Panc1 (cell line): ENCODE measurements around the gene SOAT1. TPM values are rescaled to one million over a fixed set of nuclear protein-coding genes. Genes with fewer than 3 reads are reported as not detected.

Source experiments
- ATAC-seq: fragments of 200-7000 bp; cut with Tn5 transposase; 2 replicates; pipeline ENCODE4 v1.9.1; 2020; ENCODE audit warnings: mild to moderate bottlenecking, moderate library complexity
- BruUV-seq: library from RNA; stranded (reverse); fragments of 400-500 nt; replicated peaks from 2 replicates; lab custom pipeline; 2021; lab: Mats Ljungman, UMichigan
- CTCF ChIA-PET: fragments of 300-600 bp; sonication (Branson Sonifier 250); formaldehyde crosslinking; loops from one replicate; lab custom pipeline; 2022; ENCODE audit warnings: antibody characterized with exemption; lab: Charles Lee
- POLR2A ChIA-PET: fragments of 300-600 bp; sonication (Branson Sonifier 250); formaldehyde crosslinking; loops from one replicate; lab custom pipeline; 2022; ENCODE audit warnings: antibody characterized with exemption; lab: Charles Lee
- DNase-seq: peaks from one replicate; pipeline ENCODE4 v3.0.0-alpha.2; 2010; ENCODE audit warnings: low read depth, low spot score
- H3K27ac ChIP-seq: 2 replicates; pipeline ENCODE4 v1.5.1; 2011; ENCODE audit warnings: mild to moderate bottlenecking, low read length, inconsistent platforms
- H3K27me3 ChIP-seq: fragments of 200-500 bp; sonication (Bioruptor generic); 2 replicates; pipeline ENCODE4 v1.6.0; 2014; ENCODE audit warnings: low read length, inconsistent platforms; ENCODE audit not compliant: control insufficient read depth, insufficient read depth
- H3K36me3 ChIP-seq: fragments of 200-500 bp; sonication (Bioruptor generic); 2 replicates; pipeline ENCODE4 v1.5.1; 2014; ENCODE audit warnings: inconsistent platforms, mild to moderate bottlenecking, low read length, moderate library complexity; ENCODE audit not compliant: control insufficient read depth, insufficient read depth
- H3K4me1 ChIP-seq: 2 replicates; pipeline ENCODE4 v1.5.1; 2011; ENCODE audit warnings: inconsistent platforms, mild to moderate bottlenecking, low read length, moderate library complexity; ENCODE audit not compliant: control insufficient read depth, insufficient read depth
- H3K4me3 ChIP-seq, 2 experiments: 2 replicates each; pipeline ENCODE4 v1.5.1; 2011 to 2012; ENCODE audit warnings: low read depth in 2 of 2, low read length in 2 of 2, mild to moderate bottlenecking in 2 of 2, inconsistent platforms in 1 of 2, moderate library complexity in 1 of 2
- H3K9me3 ChIP-seq: fragments of 200-500 bp; sonication (Bioruptor generic); 2 replicates; pipeline ENCODE4 v1.5.1; 2014; ENCODE audit warnings: low read depth, mild to moderate bottlenecking, inconsistent platforms, low read length, moderate library complexity; ENCODE audit not compliant: control insufficient read depth, insufficient read depth
- POLR2AphosphoS5 ChIP-seq: IDR thresholded peaks from 2 replicates; pipeline ENCODE4 v1.6.1; 2012; ENCODE audit warnings: mild to moderate bottlenecking, low read depth, low read length, moderate library complexity
- SIN3A ChIP-seq: IDR thresholded peaks from 2 replicates; pipeline ENCODE4 v1.6.1; 2012; ENCODE audit warnings: low read depth, mild to moderate bottlenecking, low read length, moderate library complexity, borderline replicate concordance; ENCODE audit not compliant: insufficient read depth
- TCF7L2 ChIP-seq: IDR thresholded peaks from 2 replicates; pipeline ENCODE4 v1.6.1; 2011; ENCODE audit warnings: mild to moderate bottlenecking, low read depth, low read length, inconsistent platforms
- in situ Hi-C: cut with HindIII; loops from 2 replicates; pipeline ENCODE4 v1.10.0; 2016; ENCODE audit warnings: low sequenced_read_pairs, low pct_unique_long_range_greater_than_20kb
- intact Hi-C: fragments of 100-400 bp; cut with micrococcal nuclease; formaldehyde crosslinking; loops from one replicate; pipeline ENCODE4 v1.10.0; 2022; ENCODE audit not compliant: unreplicated experiment
- total RNA-seq: library from RNA; stranded (reverse); gene quantifications from one replicate; pipeline ENCODE4 v1.2.1, GENCODE V29; 2021; ENCODE audit not compliant: unreplicated experiment
- TF ChIP-seq, protein P1 (sequence below): fragments of 450-650 bp; IDR thresholded peaks from 2 replicates; pipeline ENCODE4 v1.5.1; 2017; ENCODE audit warnings: mild to moderate bottlenecking
- TF ChIP-seq, protein P2 (sequence below), 2 experiments: IDR thresholded peaks; 2 replicates each; pipeline ENCODE4 v1.6.1; 2011 to 2012; ENCODE audit warnings: low read depth in 2 of 2, control low read depth in 1 of 2, low read length in 1 of 2, mild to moderate bottlenecking in 1 of 2, moderate library complexity in 1 of 2; ENCODE audit not compliant: insufficient read depth in 1 of 2

SOAT1 gene
- total RNA-seq, 1 experiment from 2014 or later: 57.2 TPM

DNA sequence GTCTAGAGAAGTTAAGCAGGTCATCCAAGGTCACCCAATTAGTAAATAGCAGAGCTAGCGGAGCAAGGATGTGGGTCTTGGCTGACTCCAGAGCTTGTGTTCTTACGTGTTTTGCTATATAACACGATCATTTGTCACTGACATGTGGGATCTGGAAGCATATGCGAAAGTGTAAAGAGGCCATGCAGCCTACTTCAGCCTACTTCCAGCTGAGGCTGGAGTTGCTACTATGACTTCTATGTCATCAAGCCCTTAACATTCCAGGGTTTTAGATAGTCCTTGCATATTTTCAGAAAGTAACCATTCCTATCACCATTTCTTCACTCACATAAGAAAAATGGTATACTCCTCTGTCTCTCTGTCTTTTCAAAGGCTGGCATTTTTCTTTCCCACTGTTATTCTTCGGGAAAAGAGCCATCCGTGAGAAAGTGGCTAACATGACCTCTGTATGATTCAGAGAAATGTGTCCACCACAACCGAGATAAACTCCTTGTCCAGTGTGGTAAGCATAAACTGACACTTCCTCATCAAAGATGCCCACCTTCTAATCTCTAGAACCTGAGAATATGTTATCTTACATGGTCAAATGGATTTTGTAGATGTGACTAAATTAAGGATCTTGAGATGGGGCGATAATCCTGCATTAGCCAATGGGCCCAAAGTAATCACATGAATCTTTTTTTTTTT, 40.2 kb upstream of the SOAT1 start:
- no peaks in the 10 kb centered on the region for H3K4me1 ChIP-seq
- no TSS peak for BruUV-seq
- TF ChIP-seq SIN3A (no peak), POLR2AphosphoS5 (no peak), TCF7L2 (no peak)
- TF ChIP-seq, protein P1, sequence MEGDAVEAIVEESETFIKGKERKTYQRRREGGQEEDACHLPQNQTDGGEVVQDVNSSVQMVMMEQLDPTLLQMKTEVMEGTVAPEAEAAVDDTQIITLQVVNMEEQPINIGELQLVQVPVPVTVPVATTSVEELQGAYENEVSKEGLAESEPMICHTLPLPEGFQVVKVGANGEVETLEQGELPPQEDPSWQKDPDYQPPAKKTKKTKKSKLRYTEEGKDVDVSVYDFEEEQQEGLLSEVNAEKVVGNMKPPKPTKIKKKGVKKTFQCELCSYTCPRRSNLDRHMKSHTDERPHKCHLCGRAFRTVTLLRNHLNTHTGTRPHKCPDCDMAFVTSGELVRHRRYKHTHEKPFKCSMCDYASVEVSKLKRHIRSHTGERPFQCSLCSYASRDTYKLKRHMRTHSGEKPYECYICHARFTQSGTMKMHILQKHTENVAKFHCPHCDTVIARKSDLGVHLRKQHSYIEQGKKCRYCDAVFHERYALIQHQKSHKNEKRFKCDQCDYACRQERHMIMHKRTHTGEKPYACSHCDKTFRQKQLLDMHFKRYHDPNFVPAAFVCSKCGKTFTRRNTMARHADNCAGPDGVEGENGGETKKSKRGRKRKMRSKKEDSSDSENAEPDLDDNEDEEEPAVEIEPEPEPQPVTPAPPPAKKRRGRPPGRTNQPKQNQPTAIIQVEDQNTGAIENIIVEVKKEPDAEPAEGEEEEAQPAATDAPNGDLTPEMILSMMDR: no peak
- TF ChIP-seq, protein P2, sequence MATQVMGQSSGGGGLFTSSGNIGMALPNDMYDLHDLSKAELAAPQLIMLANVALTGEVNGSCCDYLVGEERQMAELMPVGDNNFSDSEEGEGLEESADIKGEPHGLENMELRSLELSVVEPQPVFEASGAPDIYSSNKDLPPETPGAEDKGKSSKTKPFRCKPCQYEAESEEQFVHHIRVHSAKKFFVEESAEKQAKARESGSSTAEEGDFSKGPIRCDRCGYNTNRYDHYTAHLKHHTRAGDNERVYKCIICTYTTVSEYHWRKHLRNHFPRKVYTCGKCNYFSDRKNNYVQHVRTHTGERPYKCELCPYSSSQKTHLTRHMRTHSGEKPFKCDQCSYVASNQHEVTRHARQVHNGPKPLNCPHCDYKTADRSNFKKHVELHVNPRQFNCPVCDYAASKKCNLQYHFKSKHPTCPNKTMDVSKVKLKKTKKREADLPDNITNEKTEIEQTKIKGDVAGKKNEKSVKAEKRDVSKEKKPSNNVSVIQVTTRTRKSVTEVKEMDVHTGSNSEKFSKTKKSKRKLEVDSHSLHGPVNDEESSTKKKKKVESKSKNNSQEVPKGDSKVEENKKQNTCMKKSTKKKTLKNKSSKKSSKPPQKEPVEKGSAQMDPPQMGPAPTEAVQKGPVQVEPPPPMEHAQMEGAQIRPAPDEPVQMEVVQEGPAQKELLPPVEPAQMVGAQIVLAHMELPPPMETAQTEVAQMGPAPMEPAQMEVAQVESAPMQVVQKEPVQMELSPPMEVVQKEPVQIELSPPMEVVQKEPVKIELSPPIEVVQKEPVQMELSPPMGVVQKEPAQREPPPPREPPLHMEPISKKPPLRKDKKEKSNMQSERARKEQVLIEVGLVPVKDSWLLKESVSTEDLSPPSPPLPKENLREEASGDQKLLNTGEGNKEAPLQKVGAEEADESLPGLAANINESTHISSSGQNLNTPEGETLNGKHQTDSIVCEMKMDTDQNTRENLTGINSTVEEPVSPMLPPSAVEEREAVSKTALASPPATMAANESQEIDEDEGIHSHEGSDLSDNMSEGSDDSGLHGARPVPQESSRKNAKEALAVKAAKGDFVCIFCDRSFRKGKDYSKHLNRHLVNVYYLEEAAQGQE (IDR thresholded peaks at IDR 0.05; ENCODE audit: insufficient read depth in 1 of 2, low read depth in 2 of 2, low read length in 1 of 2): no peak
- H3K27ac ChIP-seq: no peak overlapping the region
- no peak overlapping the region for H3K4me3 ChIP-seq
- intact Hi-C loops: loop anchor here (10.0 kb wide), 1 partner anchor 341 kb away; the partner anchor contains the start of gene TDRD5
- DNase-seq (no peak), ATAC-seq (no peak)
- POLR2A ChIA-PET: interaction anchor here (0.5 kb wide), 1 partner anchor 585 kb away, joined by 8 read pairs; no protein-coding TSS in a partner anchor
- H3K36me3 ChIP-seq: no peaks in the 10 kb centered on the region
- no peaks in the 10 kb centered on the region for H3K27me3 ChIP-seq
- in situ Hi-C loops: no loop called here
- H3K9me3 ChIP-seq: no peaks in the 10 kb centered on the region
- CTCF ChIA-PET: no interaction called here

DNA sequence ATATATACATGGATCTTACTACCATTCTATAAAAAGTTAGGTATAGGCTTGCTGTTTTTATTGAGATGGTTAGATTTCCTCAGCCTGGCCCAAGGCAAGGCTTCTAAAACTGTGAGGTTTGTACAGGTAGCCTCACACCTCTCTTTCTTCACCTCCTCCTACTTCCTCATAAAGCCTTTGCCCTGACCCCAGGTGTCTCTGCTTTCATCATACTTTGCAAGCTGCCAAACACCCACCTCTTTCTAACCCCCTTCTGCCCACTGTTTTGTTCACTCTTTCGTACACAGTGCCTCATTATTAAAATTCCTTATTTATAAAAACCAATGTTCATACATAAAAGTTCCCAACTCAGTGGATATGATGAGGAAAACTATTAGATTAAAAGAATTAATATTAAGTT, 31.4 kb upstream of the SOAT1 start:
- CTCF ChIA-PET: no interaction called here
- ATAC-seq: no peak
- H3K27me3 ChIP-seq: no peaks in the 10 kb centered on the region
- no peak for DNase-seq
- H3K4me3 ChIP-seq: no peak overlapping the region
- TF ChIP-seq TCF7L2: no peak
- no peak for TF ChIP-seq POLR2AphosphoS5
- TF ChIP-seq, protein P2 (IDR thresholded peaks at IDR 0.05; ENCODE audit: insufficient read depth in 1 of 2, low read depth in 2 of 2, low read length in 1 of 2): no peak
- TF ChIP-seq, protein P1: no peak
- no peak for TF ChIP-seq SIN3A
- intact Hi-C loops (no loop called here), in situ Hi-C loops (no loop called here)
- no peak overlapping the region for H3K27ac ChIP-seq
- no peaks in the 10 kb centered on the region for H3K4me1 ChIP-seq
- POLR2A ChIA-PET: no interaction called here
- no peaks in the 10 kb centered on the region for H3K36me3 ChIP-seq
- no peaks in the 10 kb centered on the region for H3K9me3 ChIP-seq
- BruUV-seq: no TSS peak
